GM12801 (cell line): ENCODE measurements around the gene RPL18A.

Experiments used
- TF ChIP-seq, protein P1 (sequence below): IDR thresholded peaks from one replicate; pipeline ENCODE4 v1.5.1; 2011; ENCODE audit warnings: control low read depth; ENCODE audit not compliant: insufficient read length; ENCODE audit errors: extremely low read depth

The RPL18A gene

DNA sequence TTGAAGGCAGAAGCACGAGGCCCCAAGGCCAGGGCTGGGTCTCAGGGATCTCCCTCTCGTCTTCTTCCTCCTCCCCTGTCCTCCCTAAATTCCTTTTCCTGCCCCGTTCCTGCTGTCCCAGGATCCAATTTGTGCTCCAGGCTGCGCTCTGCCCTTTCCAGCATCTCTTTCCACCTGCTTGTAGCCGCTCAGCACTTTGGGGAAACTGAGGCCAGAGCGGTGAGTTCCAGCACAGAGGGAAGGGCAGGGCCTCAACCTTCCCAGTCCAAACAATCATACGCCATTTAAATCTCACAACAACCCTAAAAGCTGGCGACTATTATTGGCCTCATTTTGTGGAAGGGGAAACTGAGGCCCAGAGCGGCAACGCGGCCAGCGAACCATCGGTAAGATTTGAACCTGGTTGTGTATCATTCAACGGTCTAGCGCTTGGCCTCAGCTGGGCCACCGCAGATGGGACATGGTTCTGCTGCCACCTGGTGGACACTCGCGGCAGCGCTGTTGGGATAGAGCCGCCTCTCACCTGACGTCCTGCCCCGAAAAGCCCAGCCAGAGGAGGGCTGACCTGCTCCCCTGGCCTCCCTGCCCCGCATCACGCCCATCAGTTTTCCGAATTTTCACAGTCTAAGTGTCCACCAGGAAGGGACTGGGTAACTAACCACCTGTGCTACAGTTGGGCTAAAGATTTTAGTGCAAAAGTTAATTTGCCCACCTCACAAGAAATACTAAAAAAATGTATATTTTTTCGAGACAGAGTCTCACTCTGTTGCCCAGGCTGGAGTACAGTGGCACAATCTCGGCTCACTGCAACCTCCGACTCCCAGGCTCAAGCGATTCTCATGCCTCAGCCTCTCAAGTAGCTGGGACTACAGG is 4.2 kb upstream of the RPL18A start:
- TF ChIP-seq, protein P1, sequence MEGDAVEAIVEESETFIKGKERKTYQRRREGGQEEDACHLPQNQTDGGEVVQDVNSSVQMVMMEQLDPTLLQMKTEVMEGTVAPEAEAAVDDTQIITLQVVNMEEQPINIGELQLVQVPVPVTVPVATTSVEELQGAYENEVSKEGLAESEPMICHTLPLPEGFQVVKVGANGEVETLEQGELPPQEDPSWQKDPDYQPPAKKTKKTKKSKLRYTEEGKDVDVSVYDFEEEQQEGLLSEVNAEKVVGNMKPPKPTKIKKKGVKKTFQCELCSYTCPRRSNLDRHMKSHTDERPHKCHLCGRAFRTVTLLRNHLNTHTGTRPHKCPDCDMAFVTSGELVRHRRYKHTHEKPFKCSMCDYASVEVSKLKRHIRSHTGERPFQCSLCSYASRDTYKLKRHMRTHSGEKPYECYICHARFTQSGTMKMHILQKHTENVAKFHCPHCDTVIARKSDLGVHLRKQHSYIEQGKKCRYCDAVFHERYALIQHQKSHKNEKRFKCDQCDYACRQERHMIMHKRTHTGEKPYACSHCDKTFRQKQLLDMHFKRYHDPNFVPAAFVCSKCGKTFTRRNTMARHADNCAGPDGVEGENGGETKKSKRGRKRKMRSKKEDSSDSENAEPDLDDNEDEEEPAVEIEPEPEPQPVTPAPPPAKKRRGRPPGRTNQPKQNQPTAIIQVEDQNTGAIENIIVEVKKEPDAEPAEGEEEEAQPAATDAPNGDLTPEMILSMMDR: peak; percentile 72

DNA sequence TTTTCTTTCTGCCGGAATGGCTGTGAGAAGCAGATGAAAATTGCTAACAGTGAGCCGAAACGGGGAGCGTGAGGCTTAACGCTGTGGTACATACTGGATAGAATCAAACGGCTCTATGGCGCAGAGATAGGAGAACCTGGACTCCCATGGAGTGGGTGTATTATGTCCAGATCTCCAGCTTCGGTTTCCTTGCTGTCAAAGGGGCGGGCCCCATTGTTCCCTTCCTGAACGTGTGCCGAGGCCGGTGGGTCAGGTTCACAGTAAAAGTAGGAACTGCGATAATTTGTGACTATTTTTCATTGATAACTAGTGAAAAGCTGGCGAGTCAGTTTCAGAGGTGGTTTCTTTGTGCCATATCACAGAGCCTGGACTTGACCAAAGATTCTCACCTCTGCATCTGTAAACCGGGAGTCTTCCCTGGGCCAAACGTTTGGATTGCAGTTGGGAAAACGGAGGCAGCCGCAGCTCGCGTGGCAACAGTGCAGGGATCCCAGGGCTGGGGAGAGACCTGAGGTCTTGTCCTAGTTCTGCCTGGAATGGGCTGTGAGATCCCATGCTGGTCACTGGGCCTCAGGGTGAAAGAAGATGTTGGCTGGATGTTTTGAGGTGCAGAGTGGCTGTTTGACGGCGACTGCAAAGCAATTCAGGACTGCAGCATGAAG is 752 bp downstream of the RPL18A start:
- TF ChIP-seq, protein P1: no peak

DNA sequence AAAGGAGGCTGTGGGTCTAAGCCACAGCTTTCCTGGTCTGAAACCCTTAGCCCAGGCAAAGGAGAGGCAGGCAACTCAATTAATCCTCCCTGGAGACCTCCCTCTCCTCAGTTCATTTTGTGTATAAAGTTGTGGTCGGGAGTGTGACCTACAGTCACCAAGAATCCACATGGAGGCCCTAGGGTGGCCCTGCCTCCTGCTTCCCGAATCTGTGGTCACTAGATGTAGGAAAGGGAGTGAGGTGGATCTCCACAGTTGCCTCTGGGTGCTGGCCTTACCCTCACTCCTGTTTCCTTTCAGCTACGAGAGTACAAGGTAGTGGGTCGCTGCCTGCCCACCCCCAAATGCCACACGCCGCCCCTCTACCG is 1.3 kb downstream of the RPL18A start:
- TF ChIP-seq, protein P1: no peak

DNA sequence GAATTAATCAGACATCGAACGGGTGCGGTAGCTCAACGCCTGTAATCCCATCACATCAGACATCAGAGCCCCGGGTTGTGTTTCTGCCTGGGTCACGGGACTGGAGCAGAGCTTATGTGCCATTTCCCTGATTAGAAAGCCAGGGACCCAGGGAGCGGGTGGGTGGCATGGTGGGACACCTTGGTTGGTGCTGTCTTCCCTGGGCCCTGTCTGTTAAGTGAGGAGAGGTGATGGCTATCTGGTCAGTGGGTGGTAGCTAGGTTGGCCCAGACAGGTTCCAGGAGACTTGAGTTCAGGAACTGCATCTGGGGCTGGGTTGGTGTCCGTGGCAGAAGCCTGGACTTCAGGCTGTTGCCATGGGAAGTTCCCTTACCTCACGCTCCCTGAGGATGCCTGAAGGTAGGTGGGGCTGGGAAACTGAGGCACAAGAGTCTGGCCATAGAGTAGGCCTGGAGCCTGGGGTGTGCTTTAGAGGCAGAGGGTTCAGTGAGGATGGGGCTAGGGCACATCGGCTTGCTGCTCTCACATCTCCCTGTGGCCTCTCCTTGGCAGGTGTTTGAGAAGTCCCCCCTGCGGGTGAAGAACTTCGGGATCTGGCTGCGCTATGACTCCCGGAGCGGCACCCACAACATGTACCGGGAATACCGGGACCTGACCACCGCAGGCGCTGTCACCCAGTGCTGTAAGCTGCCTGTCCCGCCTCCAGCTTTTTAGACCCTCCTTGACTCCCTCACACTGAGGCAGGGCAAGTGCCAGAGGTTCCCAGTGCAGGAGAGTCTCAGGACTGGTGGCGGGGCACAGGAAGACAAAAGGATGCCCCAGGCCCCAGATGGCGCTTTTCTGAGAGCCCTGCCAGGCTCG is 2.1 kb downstream of the RPL18A start:
- TF ChIP-seq, protein P1: no peak

DNA sequence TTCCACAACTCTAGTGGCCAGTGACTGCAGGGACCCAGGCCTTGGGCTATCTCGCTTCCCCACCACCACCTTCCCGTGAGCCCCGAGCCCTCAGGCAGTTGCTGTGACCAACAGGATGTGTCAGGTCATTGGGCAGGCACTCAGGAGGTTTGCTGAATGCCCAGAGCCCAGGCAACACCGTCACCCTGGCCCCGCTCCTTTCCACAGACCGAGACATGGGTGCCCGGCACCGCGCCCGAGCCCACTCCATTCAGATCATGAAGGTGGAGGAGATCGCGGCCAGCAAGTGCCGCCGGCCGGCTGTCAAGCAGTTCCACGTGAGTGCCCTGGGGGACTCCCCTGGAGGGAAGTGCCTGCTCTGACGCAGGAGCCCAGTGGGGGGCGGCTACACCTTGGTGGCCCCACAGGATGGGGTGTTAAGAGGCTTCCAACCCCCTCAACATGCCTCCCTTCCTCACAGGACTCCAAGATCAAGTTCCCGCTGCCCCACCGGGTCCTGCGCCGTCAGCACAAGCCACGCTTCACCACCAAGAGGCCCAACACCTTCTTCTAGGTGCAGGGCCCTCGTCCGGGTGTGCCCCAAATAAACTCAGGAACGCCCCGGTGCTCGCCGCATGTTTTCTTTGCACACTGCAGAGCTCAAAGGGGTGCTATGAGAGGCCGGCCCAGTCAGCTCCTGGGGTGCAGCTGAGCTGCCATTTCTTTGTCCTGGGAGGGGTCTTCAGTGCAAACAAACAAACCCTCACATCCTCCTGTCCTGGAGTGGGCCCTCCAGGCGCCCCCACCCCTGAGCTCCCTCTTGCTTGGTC is 3.2 kb downstream of the RPL18A start:
- TF ChIP-seq, protein P1: no peak

DNA sequence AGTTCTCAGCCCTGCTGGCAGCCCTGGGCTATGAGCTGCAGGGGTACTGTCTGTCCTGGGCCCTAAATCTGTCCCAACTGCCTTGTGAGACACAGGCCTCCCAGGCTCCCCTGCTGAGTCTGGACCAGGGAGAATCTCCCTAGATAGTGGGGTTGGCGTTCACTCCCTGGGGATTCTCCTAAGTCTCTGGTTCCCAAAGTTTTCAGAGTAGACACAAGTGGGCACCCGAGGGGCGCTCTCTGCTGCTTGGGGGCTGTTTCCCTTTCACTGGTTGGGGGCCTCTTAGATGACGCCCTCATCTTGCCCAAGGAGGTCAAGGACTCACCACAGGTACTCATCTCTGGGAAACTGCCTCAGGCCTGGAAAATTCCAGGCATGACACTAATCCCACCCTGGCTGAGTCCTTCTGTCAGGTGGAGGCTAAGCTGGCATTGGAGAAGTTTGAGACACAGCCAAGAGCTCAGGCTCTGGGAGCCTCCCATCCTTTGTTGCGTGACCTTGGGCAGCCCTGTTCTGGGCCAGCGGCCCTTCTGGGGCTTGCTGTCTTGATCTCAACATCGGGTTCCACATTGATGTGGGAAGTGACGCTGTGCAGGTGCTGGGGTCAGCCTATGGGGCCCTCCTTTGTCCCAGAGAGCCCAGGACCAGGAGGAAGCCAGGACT is 3.9 kb downstream of the RPL18A start:
- TF ChIP-seq, protein P1: no peak
